Neural cell (in vitro differentiated cells): ENCODE results near the gene PGP. TPM values are rescaled to one million over a fixed set of nuclear protein-coding genes. Genes with fewer than 3 reads are reported as not detected.

Experiments
- H2AFZ ChIP-seq: fragments of 200-600, 300-800 bp; sonication (generic), shearing (Covaris generic); 2 replicates; pipeline ENCODE4 v1.6.0; 2014; ENCODE audit warnings: low read depth, mild to moderate bottlenecking, antibody characterized with exemption, low read length, moderate library complexity
- H3F3A ChIP-seq: fragments of 200-600 bp; shearing (Covaris generic); 2 replicates; pipeline ENCODE4 v1.6.1; 2016; ENCODE audit warnings: mild to moderate bottlenecking, moderate library complexity, mixed read lengths, antibody characterized with exemption, low read length; ENCODE audit not compliant: insufficient read depth, poor library complexity, severe bottlenecking
- H3K27ac ChIP-seq: fragments of 200-600, 300-800 bp; sonication (generic), shearing (Covaris generic); 2 replicates; pipeline ENCODE4 v1.5.1; 2014; ENCODE audit warnings: mild to moderate bottlenecking, low read length, moderate library complexity
- H3K27me3 ChIP-seq: fragments of 300-800, 200-600 bp; sonication (generic), shearing (Covaris generic); 2 replicates; pipeline ENCODE4 v1.6.0; 2014; ENCODE audit warnings: mild to moderate bottlenecking, low read depth, low read length, moderate library complexity; ENCODE audit not compliant: insufficient read depth
- H3K36me3 ChIP-seq: fragments of 300-800, 200-600 bp; sonication (generic), shearing (Covaris generic); 2 replicates; pipeline ENCODE4 v1.5.1; 2014; ENCODE audit warnings: mild to moderate bottlenecking, antibody characterized with exemption, low read length, moderate library complexity; ENCODE audit not compliant: insufficient read depth
- H3K4me2 ChIP-seq: fragments of 300-800, 200-600 bp; sonication (generic), shearing (Covaris generic); 2 replicates; pipeline ENCODE4 v1.6.0; 2014; ENCODE audit warnings: mild to moderate bottlenecking, low read length
- H3K4me3 ChIP-seq: fragments of 300-800, 200-600 bp; sonication (generic), shearing (Covaris generic); 2 replicates; pipeline ENCODE4 v1.5.1; 2014; ENCODE audit warnings: mild to moderate bottlenecking, low read length, moderate library complexity
- H3K79me2 ChIP-seq: fragments of 200-600 bp; shearing (Covaris generic); replicated peaks from 2 replicates; pipeline ENCODE4 v1.6.0; 2014; ENCODE audit warnings: mild to moderate bottlenecking, low read length, moderate library complexity; ENCODE audit not compliant: insufficient read depth
- H3K9ac ChIP-seq: fragments of 300-800, 200-600 bp; sonication (generic), shearing (Covaris generic); 2 replicates; pipeline ENCODE4 v1.6.1; 2016; ENCODE audit warnings: mild to moderate bottlenecking, low read length, mixed read lengths
- H3K9me2 ChIP-seq: fragments of 200-600 bp; shearing (Covaris generic); 2 replicates; pipeline ENCODE4 v1.6.1; 2016; ENCODE audit warnings: mild to moderate bottlenecking, low read length, mixed read lengths; ENCODE audit not compliant: insufficient read depth
- H3K9me3 ChIP-seq: fragments of 200-600, 300-800 bp; sonication (generic), shearing (Covaris generic); 2 replicates; pipeline ENCODE4 v1.6.1; 2016; ENCODE audit warnings: mild to moderate bottlenecking, mixed run types, low read length, moderate library complexity, mixed read lengths
- H4K20me1 ChIP-seq: fragments of 200-600 bp; shearing (Covaris generic); 2 replicates; pipeline ENCODE4 v1.6.1; 2016; ENCODE audit warnings: mild to moderate bottlenecking, mixed run types; ENCODE audit not compliant: insufficient read depth
- CTCF ChIP-seq: fragments of 450-650 bp; IDR thresholded peaks from 2 replicates; pipeline ENCODE4 v1.5.1; 2014; ENCODE audit warnings: antibody characterized with exemption, mild to moderate bottlenecking, moderate library complexity; ENCODE audit not compliant: poor library complexity, severe bottlenecking
- EP300 ChIP-seq: fragments of 450-650 bp; conservative IDR thresholded peaks from 2 replicates; pipeline ENCODE4 v1.6.1; 2014; ENCODE audit warnings: antibody characterized with exemption, mild to moderate bottlenecking, moderate library complexity; ENCODE audit not compliant: poor library complexity, severe bottlenecking
- EZH2 ChIP-seq: fragments of 200-600, 300-800 bp; shearing (Covaris generic), sonication (generic); IDR thresholded peaks from 2 replicates; pipeline ENCODE4 v1.6.1; 2014; ENCODE audit warnings: antibody characterized with exemption, low read length, borderline replicate concordance, mild to moderate bottlenecking; ENCODE audit not compliant: insufficient read depth, poor library complexity, severe bottlenecking
- MXI1 ChIP-seq: fragments of 450-650 bp; conservative IDR thresholded peaks from 2 replicates; pipeline ENCODE4 v1.6.1; 2014; ENCODE audit warnings: antibody characterized with exemption, mild to moderate bottlenecking; ENCODE audit not compliant: poor library complexity, severe bottlenecking
- POLR2AphosphoS5 ChIP-seq: IDR thresholded peaks from 2 replicates; pipeline ENCODE4 v1.6.1; 2012
- RAD21 ChIP-seq: fragments of 450-650 bp; conservative IDR thresholded peaks from 2 replicates; pipeline ENCODE4 v1.6.1; 2014; ENCODE audit warnings: antibody characterized with exemption, mild to moderate bottlenecking, moderate library complexity
- SMC3 ChIP-seq: fragments of 450-650 bp; conservative IDR thresholded peaks from 2 replicates; pipeline ENCODE4 v1.6.1; 2014; ENCODE audit warnings: antibody characterized with exemption, mild to moderate bottlenecking, moderate library complexity; ENCODE audit not compliant: poor library complexity
- TAF1 ChIP-seq: IDR thresholded peaks from 2 replicates; pipeline ENCODE4 v1.6.1; 2012; ENCODE audit warnings: low read depth
- polyA plus RNA-seq: library from polyadenylated mRNA; depleted of rRNA; stranded (reverse); fragments of >200 nt; gene quantifications from 2 replicates; pipeline ENCODE4 v1.2.3, GENCODE V29; 2014
- TF ChIP-seq, protein P1 (sequence below): IDR thresholded peaks from 2 replicates; pipeline ENCODE4 v1.6.1; 2012; ENCODE audit warnings: borderline replicate concordance

Gene PGP
- polyA plus RNA-seq, 1 donor from 2014 or later: 44.1 TPM

GRCh38 chr16:2166263-2167067 lies 48.2 kb downstream of the PGP start:
- TF ChIP-seq CTCF (no peak), TAF1 (no peak), EP300 (no peak), POLR2AphosphoS5 (no peak), SMC3 (no peak)
- Histone ChIP-seq H3K4me2 (no peak overlapping the region), H3K9me2 (no peaks in the 10 kb centered on the region), H2AFZ (no peak overlapping the region), H3F3A (no peaks in the 10 kb centered on the region), H3K27me3 (no peaks in the 10 kb centered on the region), H3K9me3 (no peaks in the 10 kb centered on the region), H4K20me1 (no peaks in the 10 kb centered on the region), H3K9ac (no peak overlapping the region), H3K4me3 (no peak overlapping the region), H3K79me2 (no peaks in the 10 kb centered on the region), H3K27ac (no peak overlapping the region), H3K36me3 (no peaks in the 10 kb centered on the region)

- Histone ChIP-seq H3K4me2 (no peak overlapping the region), H4K20me1 (no peaks in the 10 kb centered on the region), H3K9me2 (no peaks in the 10 kb centered on the region), H3K9ac (no peak overlapping the region), H3K36me3 (no peaks in the 10 kb centered on the region), H3K27ac (no peak overlapping the region), H3K79me2 (no peaks in the 10 kb centered on the region), H2AFZ (no peak overlapping the region), H3K27me3 (no peaks in the 10 kb centered on the region), H3K4me3 (no peak overlapping the region), H3K9me3 (no peaks in the 10 kb centered on the region), H3F3A (no peaks in the 10 kb centered on the region)
- TF ChIP-seq TAF1 (no peak), MXI1 (no peak), RAD21 (no peak), EZH2 (no peak), EP300 (no peak), CTCF (no peak), POLR2AphosphoS5 (no peak), SMC3 (no peak)
- TF ChIP-seq, protein P1, sequence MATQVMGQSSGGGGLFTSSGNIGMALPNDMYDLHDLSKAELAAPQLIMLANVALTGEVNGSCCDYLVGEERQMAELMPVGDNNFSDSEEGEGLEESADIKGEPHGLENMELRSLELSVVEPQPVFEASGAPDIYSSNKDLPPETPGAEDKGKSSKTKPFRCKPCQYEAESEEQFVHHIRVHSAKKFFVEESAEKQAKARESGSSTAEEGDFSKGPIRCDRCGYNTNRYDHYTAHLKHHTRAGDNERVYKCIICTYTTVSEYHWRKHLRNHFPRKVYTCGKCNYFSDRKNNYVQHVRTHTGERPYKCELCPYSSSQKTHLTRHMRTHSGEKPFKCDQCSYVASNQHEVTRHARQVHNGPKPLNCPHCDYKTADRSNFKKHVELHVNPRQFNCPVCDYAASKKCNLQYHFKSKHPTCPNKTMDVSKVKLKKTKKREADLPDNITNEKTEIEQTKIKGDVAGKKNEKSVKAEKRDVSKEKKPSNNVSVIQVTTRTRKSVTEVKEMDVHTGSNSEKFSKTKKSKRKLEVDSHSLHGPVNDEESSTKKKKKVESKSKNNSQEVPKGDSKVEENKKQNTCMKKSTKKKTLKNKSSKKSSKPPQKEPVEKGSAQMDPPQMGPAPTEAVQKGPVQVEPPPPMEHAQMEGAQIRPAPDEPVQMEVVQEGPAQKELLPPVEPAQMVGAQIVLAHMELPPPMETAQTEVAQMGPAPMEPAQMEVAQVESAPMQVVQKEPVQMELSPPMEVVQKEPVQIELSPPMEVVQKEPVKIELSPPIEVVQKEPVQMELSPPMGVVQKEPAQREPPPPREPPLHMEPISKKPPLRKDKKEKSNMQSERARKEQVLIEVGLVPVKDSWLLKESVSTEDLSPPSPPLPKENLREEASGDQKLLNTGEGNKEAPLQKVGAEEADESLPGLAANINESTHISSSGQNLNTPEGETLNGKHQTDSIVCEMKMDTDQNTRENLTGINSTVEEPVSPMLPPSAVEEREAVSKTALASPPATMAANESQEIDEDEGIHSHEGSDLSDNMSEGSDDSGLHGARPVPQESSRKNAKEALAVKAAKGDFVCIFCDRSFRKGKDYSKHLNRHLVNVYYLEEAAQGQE: no peak
Measured at GRCh38 chr16:2165861-2166260, 48.8 kb downstream of the PGP start.
